HCT116 (cell line): ENCODE measurements around the gene SUGP2. TPM values are rescaled to one million over a fixed set of nuclear protein-coding genes. Genes with fewer than 3 reads are reported as not detected.

ENCODE experiments used
- ATAC-seq: fragments of 200-7000 bp; cut with Tn5 transposase; 2 replicates; pipeline ENCODE4 v1.9.1; 2020; ENCODE audit warnings: mild to moderate bottlenecking, moderate library complexity
- BruUV-seq: library from RNA; stranded (reverse); fragments of 400-500 nt; replicated peaks from 2 replicates; lab custom pipeline; 2021; lab: Mats Ljungman, UMichigan
- CTCF ChIA-PET: fragments of 300-600 bp; sonication (Branson Sonifier 250); formaldehyde crosslinking; loops from one replicate; lab custom pipeline; 2021; ENCODE audit warnings: antibody characterized with exemption; lab: Charles Lee
- POLR2A ChIA-PET: fragments of 300-600, 350-600 bp; sonication (Branson Sonifier 250); formaldehyde crosslinking; loops from one replicate; lab custom pipeline; 2021; ENCODE audit warnings: antibody characterized with exemption; lab: Charles Lee
- RAD21 ChIA-PET, 2 experiments: fragments of 300-600 bp; sonication (Branson Sonifier 250); formaldehyde crosslinking; loops; one replicate each; lab custom pipeline; 2023; ENCODE audit warnings: low total read pairs in 2 of 2; ENCODE audit not compliant: uncharacterized antibody in 2 of 2, unreplicated experiment in 2 of 2, low non-redundant PET in 1 of 2; lab: Charles Lee
- DNase-seq: peaks from one replicate; pipeline ENCODE4 v3.0.0-alpha.2; 2010; ENCODE audit warnings: low read depth, low spot score
- H2AFZ ChIP-seq: fragments of 200-600 bp; shearing (Covaris generic), sonication (generic); 2 replicates; pipeline ENCODE4 v1.6.1; 2017; ENCODE audit warnings: low read depth, mixed run types, mixed read lengths, antibody characterized with exemption, low read length; ENCODE audit not compliant: poor library complexity, severe bottlenecking
- H3K27ac ChIP-seq: 2 replicates; pipeline ENCODE4 v1.5.1; 2012; ENCODE audit warnings: low read depth, low read length
- H3K27me3 ChIP-seq: fragments of 200-600 bp; sonication (generic); 2 replicates; pipeline ENCODE4 v1.6.1; 2016; ENCODE audit warnings: mixed run types, low read length, mixed read lengths; ENCODE audit not compliant: insufficient read depth
- H3K36me3 ChIP-seq, 2 experiments: fragments of 200-500 bp in 1 of 2; fragments of 200-600 bp in 1 of 2; sonication (Bioruptor generic) in 1 of 2; sonication (generic) in 1 of 2; 2 replicates each; pipeline versions ENCODE4 v1.5.1 to v1.6.1; 2014 to 2016; ENCODE audit warnings: low read length in 2 of 2, inconsistent platforms in 1 of 2, mixed read lengths in 1 of 2, mixed run types in 1 of 2; ENCODE audit not compliant: insufficient read depth in 2 of 2, control insufficient read depth in 1 of 2
- H3K4me1 ChIP-seq, 2 experiments: fragments of 200-600 bp in 1 of 2; sonication (generic) in 1 of 2; 2 replicates each; pipeline versions ENCODE4 v1.5.1 to v1.6.1; 2012 to 2017; ENCODE audit warnings: low read length in 2 of 2, inconsistent platforms in 1 of 2, mild to moderate bottlenecking in 1 of 2, mixed read lengths in 1 of 2, mixed run types in 1 of 2, moderate library complexity in 1 of 2; ENCODE audit not compliant: insufficient read depth in 2 of 2, control insufficient read depth in 1 of 2
- H3K4me2 ChIP-seq: fragments of 200-600 bp; sonication (generic); 2 replicates; pipeline ENCODE4 v1.6.1; 2017; ENCODE audit warnings: mixed run types, low read length, mixed read lengths
- H3K4me3 ChIP-seq, 2 experiments: fragments of 200-600 bp in 1 of 2; sonication (generic) in 1 of 2; replicated peaks in 1 of 2; 2 replicates each; pipeline ENCODE4 v1.5.1; 2011 to 2016; ENCODE audit warnings: low read length in 2 of 2, control low read depth in 1 of 2, low read depth in 1 of 2, mild to moderate bottlenecking in 1 of 2, mixed read lengths in 1 of 2, mixed run types in 1 of 2
- H3K79me2 ChIP-seq: fragments of 200-600 bp; sonication (generic); 2 replicates; pipeline ENCODE4 v1.6.1; 2017; ENCODE audit warnings: mild to moderate bottlenecking, mixed run types, low read length, moderate library complexity, mixed read lengths; ENCODE audit not compliant: insufficient read depth
- H3K9ac ChIP-seq: fragments of 200-600 bp; sonication (generic); 2 replicates; pipeline ENCODE4 v1.6.1; 2016; ENCODE audit warnings: low read length, mixed read lengths
- H3K9me2 ChIP-seq: fragments of 200-600 bp; sonication (generic), shearing (Covaris generic); 2 replicates; pipeline ENCODE4 v1.6.1; 2017; ENCODE audit warnings: mixed run types, mild to moderate bottlenecking, moderate library complexity; ENCODE audit not compliant: insufficient read depth
- H3K9me3 ChIP-seq, 2 experiments: fragments of 200-500 bp in 1 of 2; fragments of 200-600 bp in 1 of 2; sonication (Bioruptor generic) in 1 of 2; sonication (generic) in 1 of 2; 2 replicates each; pipeline ENCODE4 v1.6.1; 2014 to 2017; ENCODE audit warnings: low read length in 2 of 2, mixed read lengths in 2 of 2, inconsistent platforms in 1 of 2, low read depth in 1 of 2, mild to moderate bottlenecking in 1 of 2, mixed run types in 1 of 2, moderate library complexity in 1 of 2; ENCODE audit not compliant: control insufficient read depth in 1 of 2, insufficient read depth in 1 of 2
- H4K20me1 ChIP-seq: fragments of 200-600 bp; sonication (generic), shearing (Covaris generic); 2 replicates; pipeline ENCODE4 v1.6.1; 2017; ENCODE audit warnings: mixed run types, mild to moderate bottlenecking, moderate library complexity; ENCODE audit not compliant: insufficient read depth
- CBX3 ChIP-seq: IDR thresholded peaks from 2 replicates; pipeline ENCODE4 v1.6.1; 2012; ENCODE audit warnings: low read depth
- EGR1 ChIP-seq: IDR thresholded peaks from 2 replicates; pipeline ENCODE4 v1.6.1; 2012; ENCODE audit warnings: low read depth
- ELF1 ChIP-seq: IDR thresholded peaks from 2 replicates; pipeline ENCODE4 v1.6.1; 2012; ENCODE audit warnings: low read depth, borderline replicate concordance
- EZH2 ChIP-seq: fragments of 200-600 bp; sonication (generic); IDR thresholded peaks from 2 replicates; pipeline ENCODE4 v1.6.1; 2017; ENCODE audit warnings: antibody characterized with exemption, mixed run types
- FOSL1 ChIP-seq: IDR thresholded peaks from 2 replicates; pipeline ENCODE4 v1.6.1; 2012; ENCODE audit warnings: low read depth
- JUND ChIP-seq: IDR thresholded peaks from 2 replicates; pipeline ENCODE4 v1.6.1; 2012
- POLR2AphosphoS5 ChIP-seq: IDR thresholded peaks from 2 replicates; pipeline ENCODE4 v1.6.1; 2011; ENCODE audit warnings: mild to moderate bottlenecking, low read depth, low read length, moderate library complexity
- RAD21 ChIP-seq: IDR thresholded peaks from 2 replicates; pipeline ENCODE4 v1.6.1; 2012; ENCODE audit warnings: low read depth, mild to moderate bottlenecking
- SIN3A ChIP-seq: IDR thresholded peaks from 2 replicates; pipeline ENCODE4 v1.6.1; 2012; ENCODE audit warnings: low read depth
- SP1 ChIP-seq: IDR thresholded peaks from 2 replicates; pipeline ENCODE4 v1.6.1; 2012; ENCODE audit warnings: low read depth
- SRF ChIP-seq: IDR thresholded peaks from 2 replicates; pipeline ENCODE4 v1.6.1; 2012; ENCODE audit warnings: low read depth
- TCF7L2 ChIP-seq: IDR thresholded peaks from 2 replicates; pipeline ENCODE4 v1.7.0; 2011; ENCODE audit warnings: borderline replicate concordance, inconsistent platforms; ENCODE audit not compliant: insufficient read depth, insufficient read length; ENCODE audit errors: extremely low read depth
- ZFX ChIP-seq: fragments of 450-650 bp; IDR thresholded peaks from 2 replicates; pipeline ENCODE4 v1.6.1; 2017
- intact Hi-C: fragments of 100-400 bp; cut with micrococcal nuclease; formaldehyde crosslinking; loops from 2 replicates; pipeline ENCODE4 v1.10.0; 2022
- total RNA-seq: library from RNA; stranded (reverse); gene quantifications from one replicate; pipeline ENCODE4 v1.2.1, GENCODE V29; 2021; ENCODE audit not compliant: unreplicated experiment
- TF ChIP-seq, protein P1 (sequence below): IDR thresholded peaks from 2 replicates; pipeline ENCODE4 v1.6.1; 2012
- TF ChIP-seq, protein P2 (sequence below): IDR thresholded peaks from 2 replicates; pipeline ENCODE4 v1.6.1; 2012

The SUGP2 gene
- total RNA-seq, 1 experiment from 2014 or later = 82.4 TPM

DNA sequence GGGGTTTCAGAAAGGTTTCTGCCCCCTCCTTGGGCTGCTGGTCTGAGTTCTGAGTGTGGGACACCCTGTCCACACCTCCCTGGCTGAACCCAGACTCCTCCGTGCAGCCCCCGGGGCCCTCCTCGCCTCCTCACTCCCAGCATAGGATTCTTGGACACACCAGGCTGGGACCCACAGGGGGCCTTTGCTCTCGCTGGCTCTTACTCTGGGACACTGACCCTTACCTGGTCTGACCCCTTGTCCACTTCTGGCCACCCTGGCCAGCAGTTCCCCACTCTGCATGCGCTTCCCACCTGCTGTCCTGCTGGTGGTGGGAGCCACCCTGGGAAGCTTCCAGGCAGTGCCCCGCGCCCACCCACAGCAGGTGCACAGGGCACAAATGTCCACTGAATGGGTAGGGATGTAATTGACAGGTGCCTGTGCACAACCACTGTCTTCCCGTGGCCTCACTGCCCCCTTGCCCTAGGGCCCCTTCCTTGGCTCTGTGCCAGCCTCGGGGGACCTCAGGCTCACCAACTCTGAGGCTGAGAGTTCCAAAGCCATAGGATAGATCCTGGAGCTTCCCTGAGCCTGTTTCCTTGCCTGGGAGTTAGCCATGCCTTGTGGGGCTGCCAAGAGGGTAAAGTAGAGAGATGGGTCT lies 23.4 kb upstream of the SUGP2 start:
- ChIA-PET RAD21 (no interaction called here), POLR2A (no interaction called here), CTCF (no interaction called here)
- no TSS peak for BruUV-seq
- Histone ChIP-seq H3K4me2 (no peak overlapping the region), H3K36me3 (peaks cover 3 to 57% of the 10 kb centered on the region in 2 experiments; a peak in 2 of 4 replicates), H3K9me2 (no peaks in the 10 kb centered on the region), H3K4me1 (peaks cover 0 to 4% of the 10 kb centered on the region in 2 experiments; a peak in 2 of 4 replicates), H4K20me1 (no peaks in the 10 kb centered on the region), H2AFZ (no peak overlapping the region), H3K27ac (no peak overlapping the region), H3K79me2 (no peaks in the 10 kb centered on the region), H3K4me3 (no peak overlapping the region), H3K9ac (no peak overlapping the region), H3K9me3 (no peaks in the 10 kb centered on the region), H3K27me3 (no peaks in the 10 kb centered on the region)
- ATAC-seq = no peak
- intact Hi-C loops = no loop called here
- TF ChIP-seq SRF = no peak
- no peak for TF ChIP-seq TCF7L2
- TF ChIP-seq, protein P1, sequence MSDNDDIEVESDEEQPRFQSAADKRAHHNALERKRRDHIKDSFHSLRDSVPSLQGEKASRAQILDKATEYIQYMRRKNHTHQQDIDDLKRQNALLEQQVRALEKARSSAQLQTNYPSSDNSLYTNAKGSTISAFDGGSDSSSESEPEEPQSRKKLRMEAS = no peak
- TF ChIP-seq ELF1 = no peak
- no peak for TF ChIP-seq CBX3
- no peak for TF ChIP-seq RAD21
- TF ChIP-seq ZFX = no peak
- TF ChIP-seq JUND = no peak
- TF ChIP-seq EGR1 = no peak
- no peak for TF ChIP-seq SIN3A
- TF ChIP-seq, protein P2, sequence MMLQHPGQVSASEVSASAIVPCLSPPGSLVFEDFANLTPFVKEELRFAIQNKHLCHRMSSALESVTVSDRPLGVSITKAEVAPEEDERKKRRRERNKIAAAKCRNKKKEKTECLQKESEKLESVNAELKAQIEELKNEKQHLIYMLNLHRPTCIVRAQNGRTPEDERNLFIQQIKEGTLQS = no peak
- no peak for TF ChIP-seq POLR2AphosphoS5
- no peak for TF ChIP-seq EZH2
- no peak for TF ChIP-seq SP1
- TF ChIP-seq FOSL1 = no peak
- DNase-seq = no peak
